Hematopoietic multipotent progenitor cell (in vitro differentiated cells): ENCODE results near the gene FFAR1. TPM values are rescaled to one million over a fixed set of nuclear protein-coding genes. Genes with fewer than 3 reads are reported as not detected.
A peak's percentile ranks its signal among the peaks of the same experiment; 100 is the strongest.

Source experiments
- DNase-seq, 3 donors: peaks; one replicate each; pipeline ENCODE4 v3.0.0-alpha.2; 2011 to 2015; ENCODE audit warnings: low read depth in 2 of 3, low spot score in 2 of 3
- total RNA-seq: library from RNA; depleted of rRNA; stranded (reverse); fragments of >200 nt; gene quantifications from one replicate; pipeline ENCODE4 v1.2.3, GENCODE V29; 2012

The FFAR1 gene
- total RNA-seq, 1 donor, result 0.27 TPM

DNA sequence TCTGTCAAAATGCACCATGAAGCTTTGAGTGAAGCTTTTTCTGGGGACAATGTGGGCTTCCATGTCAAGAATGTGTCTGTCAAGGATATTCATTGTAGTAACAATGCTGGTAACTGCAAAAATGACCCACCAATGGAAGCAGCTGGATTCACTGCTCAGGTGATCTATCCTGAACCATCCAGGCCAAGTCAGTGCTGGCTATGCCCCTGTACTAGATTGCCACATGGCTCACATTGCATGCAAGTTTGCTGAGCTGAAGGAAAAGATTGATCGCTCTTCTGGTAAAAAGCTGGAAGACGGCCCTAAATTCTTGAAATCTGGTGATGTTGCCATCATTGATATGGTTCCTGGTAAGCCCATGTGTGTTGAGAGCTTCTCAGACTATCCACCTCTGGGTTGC lies 35.8 kb downstream of the FFAR1 start:
- no peak for DNase-seq

DNA sequence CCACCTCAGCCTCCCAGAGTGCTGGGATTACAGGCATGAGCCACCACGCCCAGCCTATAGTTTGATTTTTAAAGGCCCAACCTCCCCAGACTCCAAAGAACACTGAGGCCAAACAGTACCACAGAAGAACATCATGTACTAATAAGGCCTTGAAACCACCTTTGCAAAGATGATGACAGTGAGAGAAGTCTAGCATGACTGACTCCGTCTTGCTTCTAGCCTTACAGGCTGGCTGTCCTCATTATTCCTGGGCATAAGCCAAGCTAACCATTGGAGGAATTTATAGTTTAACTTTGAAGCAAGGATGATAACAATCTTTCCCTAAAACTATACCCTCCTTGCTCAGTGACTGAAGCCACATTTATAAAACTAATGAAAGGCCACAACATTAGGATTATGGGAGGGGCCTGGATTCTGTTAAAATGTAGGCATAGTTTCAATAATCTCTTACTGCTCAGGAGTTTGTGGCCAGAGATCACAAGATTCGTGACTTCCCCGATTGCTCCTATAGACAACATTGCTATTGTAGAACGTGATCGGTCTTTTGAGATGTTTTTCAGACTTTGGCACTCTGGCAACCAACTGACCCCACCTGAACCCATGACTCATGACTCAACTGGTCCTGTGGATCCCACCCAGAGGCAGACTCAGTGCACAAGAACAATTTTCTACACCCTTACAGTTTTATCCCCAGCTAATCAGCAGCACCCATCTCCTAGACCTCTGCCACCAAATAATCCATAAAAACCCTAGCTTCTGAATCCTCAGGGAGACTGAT lies 40.8 kb downstream of the FFAR1 start:
- DNase-seq, result no peak

DNA sequence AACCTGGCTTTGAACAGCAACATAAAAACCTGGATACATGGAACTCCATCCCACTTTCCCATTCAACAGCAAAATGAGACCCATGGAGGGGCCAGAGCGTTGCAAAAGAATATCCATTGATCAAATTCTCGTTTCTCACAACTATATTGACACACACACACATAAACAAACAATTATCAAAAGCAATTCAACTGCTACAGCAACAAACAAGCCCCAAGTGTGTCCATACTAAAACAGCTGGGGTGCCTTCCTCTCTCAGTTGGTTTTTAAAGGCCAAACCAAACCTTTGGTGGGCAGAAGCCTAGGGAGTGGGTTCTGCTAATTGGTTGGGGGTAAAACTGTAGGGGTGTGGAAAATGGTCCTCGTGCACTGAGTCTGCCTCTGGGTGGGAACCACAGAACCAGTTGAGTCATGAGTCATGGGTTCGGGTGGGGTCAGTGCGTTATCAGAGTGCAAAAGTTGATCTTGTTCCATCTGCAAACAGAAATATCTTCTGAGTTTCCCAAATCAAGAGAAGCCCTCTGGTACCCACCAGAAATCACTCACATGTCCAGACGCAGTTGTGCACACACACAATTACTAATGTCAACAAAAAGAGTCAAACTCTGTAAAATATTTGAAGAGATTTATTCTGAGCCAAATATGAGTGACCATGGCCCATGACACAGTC lies 41.6 kb downstream of the FFAR1 start:
- DNase-seq, result no peak

DNA sequence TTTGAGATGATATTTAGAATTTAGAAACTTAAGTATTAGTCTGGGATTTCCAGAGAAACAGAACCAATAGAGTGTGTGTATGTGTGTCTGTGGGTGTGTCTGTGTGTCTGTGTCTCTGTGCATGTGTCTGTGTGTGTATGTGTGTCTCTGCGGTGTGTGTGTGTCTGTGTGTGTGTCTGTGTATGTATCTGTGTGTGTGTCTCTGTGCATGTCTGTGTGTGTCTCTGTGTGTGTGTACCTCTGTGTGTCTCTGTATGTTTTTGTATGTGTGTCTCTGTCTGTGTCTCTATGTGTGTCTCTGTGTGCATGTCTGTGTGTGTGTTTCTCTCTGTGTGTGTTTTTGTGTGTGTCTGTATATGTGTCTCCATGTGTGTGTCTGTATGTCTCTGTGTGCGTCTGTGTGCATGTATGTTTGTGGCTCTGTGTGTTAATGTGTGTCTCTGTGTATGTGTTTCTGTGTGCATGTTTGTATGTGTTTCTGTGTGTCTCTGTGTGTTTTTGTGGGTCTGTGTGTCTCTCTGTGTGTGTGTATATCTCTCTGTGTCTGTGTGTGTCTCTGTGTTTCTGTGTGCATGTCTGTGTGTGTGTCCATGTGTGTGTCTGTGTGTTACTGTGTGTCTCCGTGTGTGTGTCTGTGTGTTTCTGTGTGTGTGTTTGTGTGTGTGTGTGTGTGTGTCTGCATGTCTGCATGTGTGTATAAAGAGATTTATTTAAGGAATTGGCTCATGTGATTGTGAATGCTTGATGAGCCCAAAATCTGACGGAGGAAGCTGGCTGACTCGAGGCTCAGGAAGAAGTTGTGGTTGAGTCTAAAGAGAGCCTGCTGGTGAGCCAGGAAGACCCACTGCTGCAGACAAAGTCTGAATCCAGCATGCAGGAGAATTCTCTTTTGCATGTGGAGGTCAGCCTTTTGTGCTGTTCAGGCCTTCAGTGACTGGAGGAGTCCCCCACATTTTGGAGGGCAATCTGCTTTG lies 45.3 kb downstream of the FFAR1 start:
- peak in 1 of 3 donors; percentile 50 for DNase-seq

DNA sequence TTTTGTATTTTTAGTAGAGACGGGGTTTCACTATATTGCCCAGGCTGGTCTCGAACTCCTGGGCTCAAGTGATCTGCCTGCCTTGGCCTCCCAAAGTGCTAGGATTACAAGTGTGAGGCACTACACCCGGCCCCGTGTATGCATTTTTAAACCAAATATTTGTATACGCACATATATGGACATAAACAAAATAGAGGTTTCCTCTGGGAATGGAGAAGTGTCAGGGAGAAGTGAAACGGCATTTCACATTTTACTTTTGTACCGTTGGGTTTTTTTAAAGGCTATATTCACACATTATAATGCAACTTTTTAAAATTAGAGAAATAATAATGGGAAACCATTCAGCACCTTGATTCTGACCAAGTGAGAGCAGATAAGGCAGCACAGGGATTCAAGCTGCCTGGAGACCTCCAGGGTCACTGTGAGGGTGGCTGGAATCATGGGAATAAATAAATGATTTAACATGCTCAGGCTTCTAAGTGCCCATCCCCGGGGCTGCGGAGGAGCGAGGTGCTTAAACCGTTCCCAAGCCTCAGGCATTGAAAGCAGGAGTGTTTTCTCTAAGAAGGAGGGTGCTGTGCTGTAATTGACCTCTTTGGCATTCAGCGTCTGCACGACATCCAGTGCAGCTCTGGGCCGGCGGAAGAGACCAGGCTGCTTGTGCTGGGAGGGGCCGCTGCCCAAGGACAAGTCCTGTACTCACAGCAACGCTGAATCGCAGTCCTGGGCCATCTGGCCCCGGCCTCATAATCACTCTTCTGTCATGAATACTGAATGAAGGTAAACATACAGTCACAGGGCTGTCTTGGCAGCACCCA lies 47.9 kb downstream of the FFAR1 start:
- no peak for DNase-seq

DNA sequence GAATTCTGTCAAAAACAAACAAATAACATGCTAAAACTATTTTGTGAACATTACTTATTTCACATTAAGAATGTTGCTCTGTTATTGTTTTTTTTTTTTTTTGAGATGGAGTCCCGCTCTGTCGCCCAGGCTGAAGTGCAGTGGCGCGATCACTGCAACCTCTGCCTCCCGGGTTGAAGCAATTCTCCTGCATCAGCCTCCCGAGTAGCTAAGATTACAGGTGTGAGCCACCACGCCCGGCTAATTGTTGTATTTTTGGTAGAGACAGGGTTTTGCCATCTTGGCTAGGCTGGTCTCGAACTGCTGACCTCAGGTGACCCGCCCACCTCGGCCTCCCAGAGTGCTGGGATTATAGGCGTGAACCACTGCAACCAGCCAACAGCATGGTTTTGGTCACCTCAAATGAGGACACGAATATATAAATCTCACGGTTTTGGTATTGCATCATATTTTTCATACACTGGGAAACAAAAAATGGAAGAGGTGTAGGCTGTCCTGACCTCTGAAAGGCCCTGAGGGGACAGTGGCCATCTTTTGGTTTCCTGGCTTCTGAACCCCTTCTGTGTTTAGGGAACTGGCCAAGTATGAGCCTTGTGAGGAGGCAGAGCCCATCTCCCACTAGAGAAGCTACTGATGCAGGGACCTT lies 48.7 kb downstream of the FFAR1 start:
- DNase-seq, result no peak

DNA sequence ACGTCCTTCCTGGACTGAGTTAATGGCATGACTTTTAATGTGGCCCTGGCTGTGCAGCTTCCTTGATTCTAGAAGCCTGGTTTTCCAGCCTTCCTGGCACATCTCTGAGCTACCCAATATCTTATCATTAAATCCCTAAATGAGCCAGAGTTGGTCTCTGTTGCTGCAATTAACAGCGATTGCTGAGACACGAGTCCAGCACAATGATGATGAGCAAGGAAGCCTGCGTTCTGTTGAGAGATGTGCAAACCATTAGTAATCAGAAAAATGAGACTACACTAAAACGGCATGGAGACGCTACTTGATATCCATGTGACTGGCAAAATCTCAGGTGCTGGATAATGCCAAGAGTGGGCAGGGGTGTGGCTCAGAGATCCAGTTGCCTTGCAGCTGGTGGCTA lies 49.4 kb downstream of the FFAR1 start:
- no peak for DNase-seq

Other genes starting within 250 kb of the FFAR1 start
- gene FXYD3, start 232.1 kb upstream of the FFAR1 start, total RNA-seq, result 0.81 TPM
- 0.27 TPM for gene LGI4, start 212.8 kb upstream of the FFAR1 start, total RNA-seq
- gene FXYD1, start 209.1 kb upstream of the FFAR1 start, total RNA-seq, result not detected
- not detected for gene FXYD7, start 204.6 kb upstream of the FFAR1 start, total RNA-seq
- gene FXYD5, start 193.2 kb upstream of the FFAR1 start, total RNA-seq, result 319 TPM
- not detected for gene FAM187B, start 119.2 kb upstream of the FFAR1 start, total RNA-seq
- gene LSR, start 98.9 kb upstream of the FFAR1 start, total RNA-seq, result 14.3 TPM
- 160 TPM for gene USF2, start 78.9 kb upstream of the FFAR1 start, total RNA-seq
- gene HAMP, start 65.4 kb upstream of the FFAR1 start, total RNA-seq, result 0.27 TPM
- gene MAG, start 55.7 kb upstream of the FFAR1 start, total RNA-seq, result 0.27 TPM
- 11.0 TPM for gene CD22, start 18.7 kb upstream of the FFAR1 start, total RNA-seq
- 0.54 TPM for gene FFAR3, start 10.6 kb downstream of the FFAR1 start, total RNA-seq
- gene GPR42, start 23.2 kb downstream of the FFAR1 start, total RNA-seq, result not detected
- 0.54 TPM for gene FFAR2, start 100.4 kb downstream of the FFAR1 start, total RNA-seq
- gene KRTDAP, start 142.6 kb downstream of the FFAR1 start, total RNA-seq, result not detected
- 1.6 TPM for gene DMKN, start 165.7 kb downstream of the FFAR1 start, total RNA-seq
- not detected for gene SBSN, start 180.4 kb downstream of the FFAR1 start, total RNA-seq
- gene GAPDHS, start 185.6 kb downstream of the FFAR1 start, total RNA-seq, result not detected
- 71.9 TPM for gene TMEM147, start 197.7 kb downstream of the FFAR1 start, total RNA-seq
- not detected for gene ATP4A, start 215.8 kb downstream of the FFAR1 start, total RNA-seq
- gene PMIS2, start 238.3 kb downstream of the FFAR1 start, total RNA-seq, result not detected